Stomach (tissue), 9 donors: ENCODE results near the gene STXBP2. TPM values are rescaled to one million over a fixed set of nuclear protein-coding genes. Genes with fewer than 3 reads are reported as not detected.

ENCODE experiments used
- DNase-seq, 2 donors: peaks; one replicate each; pipeline versions ENCODE4 v3.0.0 to v3.0.0-alpha.2; 2013 to 2019
- H3K27ac ChIP-seq, 5 donors: fragments of 200-600 bp in 4 of 5; sonication (generic) in 4 of 5; one replicate each; pipeline ENCODE4 v1.5.1; 2013 to 2019; ENCODE audit warnings: mild to moderate bottlenecking in 1 of 5, moderate library complexity in 1 of 5
- H3K27me3 ChIP-seq, 3 donors: fragments of 200-600 bp; sonication (generic); one replicate each; pipeline ENCODE4 v1.5.1; 2017 to 2019; ENCODE audit warnings: mixed run types in 1 of 3
- H3K36me3 ChIP-seq, 4 donors: fragments of 200-600 bp; sonication (generic); 1 replicate in 3 of 4; 2 replicates in 1 of 4; pipeline ENCODE4 v1.5.1; 2016 to 2019
- H3K4me1 ChIP-seq, 4 donors: fragments of 200-600 bp; sonication (generic); one replicate each; pipeline ENCODE4 v1.5.1; 2016 to 2019
- H3K4me3 ChIP-seq, 4 donors: fragments of 200-600 bp; sonication (generic) in 3 of 4; one replicate each; pipeline ENCODE4 v1.5.1; 2016 to 2019; ENCODE audit warnings: mild to moderate bottlenecking in 1 of 4
- H3K9me3 ChIP-seq, 4 donors: fragments of 200-600 bp; sonication (generic); one replicate each; pipeline ENCODE4 v1.5.1; 2016 to 2019
- CTCF ChIP-seq, 7 experiments: fragments of 450-650 bp in 4 of 7; fragments of 200-600 bp in 3 of 7; sonication (generic) in 3 of 7; IDR thresholded peaks; one replicate each; pipeline ENCODE4 v1.5.1; 2016 to 2019; ENCODE audit warnings: antibody characterized with exemption in 7 of 7, control low read depth in 2 of 7, mild to moderate bottlenecking in 1 of 7
- EP300 ChIP-seq: sonication (generic); formaldehyde crosslinking; IDR thresholded peaks from one replicate; pipeline ENCODE4 v1.6.1; 2017; ENCODE audit warnings: antibody characterized with exemption
- POLR2A ChIP-seq, 4 donors: fragments of 450-650 bp; IDR thresholded peaks; one replicate each; pipeline ENCODE4 v1.6.1; 2016; ENCODE audit warnings: antibody characterized with exemption in 4 of 4, control low read depth in 2 of 4, mild to moderate bottlenecking in 1 of 4, moderate library complexity in 1 of 4
- POLR2AphosphoS5 ChIP-seq, 3 donors: sonication (generic); formaldehyde crosslinking; IDR thresholded peaks; one replicate each; pipeline ENCODE4 v1.6.1; 2016; ENCODE audit warnings: antibody characterized with exemption in 3 of 3
- WGBS, 5 donors: extraction: QIAGEN DNeasy Blood & Tissue Kit in 3 of 5; methylation state at CpG; one replicate each; pipeline versions ENCODE4 v1.1.5 to v1.1.7; 2013 to 2018; 5-methylcytosine and 5-hydroxymethylcytosine counted together
- intact Hi-C: fragments of 100-400 bp; cut with DNase I; formaldehyde crosslinking; loops from one replicate; pipeline ENCODE4 v1.15.1; 2023; ENCODE audit warnings: low total_unique reads
- polyA plus RNA-seq, 3 donors: library from polyadenylated mRNA; stranded (reverse); fragments of 200-250 nt; gene quantifications; one replicate each; pipeline ENCODE4 v1.2.3, GENCODE V29; 2013
- total RNA-seq, 5 donors: library from RNA; depleted of rRNA; stranded (reverse); fragments of >200 nt; gene quantifications; one replicate each; pipeline versions ENCODE4 v1.1.0 to v1.2.3, GENCODE V29; 2014 to 2016
- donor health status: healthy with polysubstance abuse.
- donor health status: Bipolar disorder and iron deficiency.
- donor health status: healthy.

The STXBP2 gene
- total and polyA plus RNA-seq, 8 donors: 46.6 to 734 (median 138) TPM

- H3K36me3 ChIP-seq: peaks cover 28 to 67% (median 60%) of the 10 kb centered on the region in 4 donors
- H3K4me3 ChIP-seq: peak overlapping the region in 1 of 4 donors; percentile 9
- H3K9me3 ChIP-seq: no peaks in the 10 kb centered on the region
- no peak for TF ChIP-seq CTCF (IDR thresholded peaks at IDR 0.05)
- TF ChIP-seq EP300: no peak
- no peak for TF ChIP-seq POLR2A (IDR thresholded peaks at IDR 0.05)
- no peak for TF ChIP-seq POLR2AphosphoS5 (IDR thresholded peaks at IDR 0.05)
- WGBS, 5 donors: 89 to 97% (median 92%) methylated on average over 22 to 24 of the region's 24 CpGs
- H3K27me3 ChIP-seq: no peaks in the 10 kb centered on the region
- no peak for DNase-seq
- no peak overlapping the region for H3K27ac ChIP-seq
- intact Hi-C loops: no loop called here
- H3K4me1 ChIP-seq: peaks cover 25 to 47% (median 42%) of the 10 kb centered on the region in 4 donors
Measured at GRCh38 chr19:7627166-7627565, 9.7 kb upstream of the STXBP2 start.

- Histone ChIP-seq H3K27ac (peak overlapping the region; percentile 76 to 89 (median 87)), H3K36me3 (peaks cover 12 to 59% (median 52%) of the 10 kb centered on the region in 4 donors), H3K27me3 (no peaks in the 10 kb centered on the region), H3K4me3 (peak overlapping the region; percentile 77 to 98 (median 88)), H3K9me3 (no peaks in the 10 kb centered on the region), H3K4me1 (peaks cover 25 to 47% (median 42%) of the 10 kb centered on the region in 4 donors)
- intact Hi-C loops: no loop called here
- TF ChIP-seq POLR2AphosphoS5 (IDR thresholded peaks at IDR 0.05): no peak
- TF ChIP-seq EP300: no peak
- no peak for TF ChIP-seq CTCF (IDR thresholded peaks at IDR 0.05)
- no peak for TF ChIP-seq POLR2A (IDR thresholded peaks at IDR 0.05)
- no peak for DNase-seq
- WGBS, 5 donors: 3 to 5% (median 3%) methylated on average over 15 of the region's 15 CpGs
Measured at GRCh38 chr19:7628589-7629311, 8.2 kb upstream of the STXBP2 start.

- WGBS, 5 donors: 0 to 1% (median 0%) methylated on average over 39 to 40 of the region's 40 CpGs
- DNase-seq: peak; percentile 97 to 99
- H3K4me3 ChIP-seq: peak within 1 kb of the TSS; percentile 77 to 98 (median 88)
- peak in 1 of 7 experiments; percentile 11 for TF ChIP-seq CTCF (IDR thresholded peaks at IDR 0.05)
- peak in 1 of 4 donors; percentile 8 for TF ChIP-seq POLR2A (IDR thresholded peaks at IDR 0.05)
- peak; percentile 44 to 89 (median 49) for TF ChIP-seq POLR2AphosphoS5 (IDR thresholded peaks at IDR 0.05)
- no peak for TF ChIP-seq EP300
- H3K9me3 ChIP-seq: no peaks in the 10 kb centered on the region
- intact Hi-C loops: no loop called here
- peaks cover 11 to 52% (median 44%) of the 10 kb centered on the region in 4 donors for H3K36me3 ChIP-seq
- no peaks in the 10 kb centered on the region for H3K27me3 ChIP-seq
- peak within 1 kb of the TSS; percentile 76 to 89 (median 87) for H3K27ac ChIP-seq
- H3K4me1 ChIP-seq: peaks cover 25 to 47% (median 42%) of the 10 kb centered on the region in 4 donors
Measured at GRCh38 chr19:7629347-7630054, 7.4 kb upstream of the STXBP2 start, which contains the start of the genes PET100 and XAB2. Gene PET100, plus strand, starts transcription at chr19:7629793. Its CDS starts 41 bp downstream, at chr19:7629834. Gene XAB2, minus strand, starts transcription at chr19:7629545. Its CDS starts 18 bp downstream, at chr19:7629527.

GRCh38 chr19:7631577-7631976, 5.3 kb upstream of the STXBP2 start:
- DNase-seq: no peak
- WGBS, 5 donors: 89 to 91% (median 90%) methylated on average over 12 of the region's 12 CpGs
- Histone ChIP-seq H3K4me1 (peaks cover 25 to 49% (median 47%) of the 10 kb centered on the region in 4 donors), H3K4me3 (no peak overlapping the region), H3K9me3 (no peaks in the 10 kb centered on the region), H3K27me3 (peaks cover 0 to 15% (median 0%) of the 10 kb centered on the region in 3 donors), H3K36me3 (peaks cover 0 to 31% (median 24%) of the 10 kb centered on the region in 4 donors), H3K27ac (no peak overlapping the region)
- TF ChIP-seq EP300 (no peak), POLR2AphosphoS5 (IDR thresholded peaks at IDR 0.05) (no peak), POLR2A (IDR thresholded peaks at IDR 0.05) (no peak), CTCF (IDR thresholded peaks at IDR 0.05) (no peak)
- intact Hi-C loops: no loop called here
